GM19328 (cell line): Measurements from ENCODE around the gene TLE4.

Experiments
- ATAC-seq: cut with Tn5 transposase; IDR thresholded peaks from one replicate; pipeline ENCODE4 v1.9.1; 2021; ENCODE audit warnings: mild to moderate bottlenecking, moderate library complexity; ENCODE audit not compliant: unreplicated experiment

TLE4 gene

GRCh38 chr9:79570448-79571308, 1.1 kb upstream of the TLE4 start:
- no peak for ATAC-seq

- no peak for ATAC-seq
These were observed 355 bp downstream of the TLE4 start for GRCh38 chr9:79572032-79572607.

GRCh38 chr9:79572608-79573411, 1.0 kb downstream of the TLE4 start:
- no peak for ATAC-seq

GRCh38 chr9:79573412-79573923, 1.7 kb downstream of the TLE4 start:
- no peak for ATAC-seq

- no peak for ATAC-seq
These were observed 2.4 kb downstream of the TLE4 start for GRCh38 chr9:79574136-79574535.

- no peak for ATAC-seq
These were observed 3.0 kb downstream of the TLE4 start for GRCh38 chr9:79574781-79575180.

- ATAC-seq: no peak
These were observed 3.8 kb downstream of the TLE4 start for GRCh38 chr9:79575547-79575946.

- ATAC-seq: no peak
These were observed 6.4 kb downstream of the TLE4 start for GRCh38 chr9:79577969-79578723.

GRCh38 chr9:79578891-79579290, 7.1 kb downstream of the TLE4 start:
- no peak for ATAC-seq

GRCh38 chr9:79579624-79580023, 7.9 kb downstream of the TLE4 start:
- ATAC-seq: no peak

GRCh38 chr9:79580055-79580454, 8.3 kb downstream of the TLE4 start:
- ATAC-seq: no peak

GRCh38 chr9:79581388-79581787, 9.6 kb downstream of the TLE4 start:
- no peak for ATAC-seq

GRCh38 chr9:79581794-79582193, 10.0 kb downstream of the TLE4 start:
- no peak for ATAC-seq

- no peak for ATAC-seq
These were observed 12.3 kb downstream of the TLE4 start for GRCh38 chr9:79583952-79584654.

GRCh38 chr9:79584655-79584982, 12.9 kb downstream of the TLE4 start:
- ATAC-seq: no peak

GRCh38 chr9:79588488-79589223, 16.9 kb downstream of the TLE4 start:
- no peak for ATAC-seq

- ATAC-seq: no peak
These were observed 19.7 kb downstream of the TLE4 start for GRCh38 chr9:79591458-79591857.

- ATAC-seq: no peak
These were observed 21.1 kb downstream of the TLE4 start for GRCh38 chr9:79592726-79593493.
